ENCODE results near the gene STOML1.

Gene STOML1, protein sequence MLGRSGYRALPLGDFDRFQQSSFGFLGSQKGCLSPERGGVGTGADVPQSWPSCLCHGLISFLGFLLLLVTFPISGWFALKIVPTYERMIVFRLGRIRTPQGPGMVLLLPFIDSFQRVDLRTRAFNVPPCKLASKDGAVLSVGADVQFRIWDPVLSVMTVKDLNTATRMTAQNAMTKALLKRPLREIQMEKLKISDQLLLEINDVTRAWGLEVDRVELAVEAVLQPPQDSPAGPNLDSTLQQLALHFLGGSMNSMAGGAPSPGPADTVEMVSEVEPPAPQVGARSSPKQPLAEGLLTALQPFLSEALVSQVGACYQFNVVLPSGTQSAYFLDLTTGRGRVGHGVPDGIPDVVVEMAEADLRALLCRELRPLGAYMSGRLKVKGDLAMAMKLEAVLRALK

DNA sequence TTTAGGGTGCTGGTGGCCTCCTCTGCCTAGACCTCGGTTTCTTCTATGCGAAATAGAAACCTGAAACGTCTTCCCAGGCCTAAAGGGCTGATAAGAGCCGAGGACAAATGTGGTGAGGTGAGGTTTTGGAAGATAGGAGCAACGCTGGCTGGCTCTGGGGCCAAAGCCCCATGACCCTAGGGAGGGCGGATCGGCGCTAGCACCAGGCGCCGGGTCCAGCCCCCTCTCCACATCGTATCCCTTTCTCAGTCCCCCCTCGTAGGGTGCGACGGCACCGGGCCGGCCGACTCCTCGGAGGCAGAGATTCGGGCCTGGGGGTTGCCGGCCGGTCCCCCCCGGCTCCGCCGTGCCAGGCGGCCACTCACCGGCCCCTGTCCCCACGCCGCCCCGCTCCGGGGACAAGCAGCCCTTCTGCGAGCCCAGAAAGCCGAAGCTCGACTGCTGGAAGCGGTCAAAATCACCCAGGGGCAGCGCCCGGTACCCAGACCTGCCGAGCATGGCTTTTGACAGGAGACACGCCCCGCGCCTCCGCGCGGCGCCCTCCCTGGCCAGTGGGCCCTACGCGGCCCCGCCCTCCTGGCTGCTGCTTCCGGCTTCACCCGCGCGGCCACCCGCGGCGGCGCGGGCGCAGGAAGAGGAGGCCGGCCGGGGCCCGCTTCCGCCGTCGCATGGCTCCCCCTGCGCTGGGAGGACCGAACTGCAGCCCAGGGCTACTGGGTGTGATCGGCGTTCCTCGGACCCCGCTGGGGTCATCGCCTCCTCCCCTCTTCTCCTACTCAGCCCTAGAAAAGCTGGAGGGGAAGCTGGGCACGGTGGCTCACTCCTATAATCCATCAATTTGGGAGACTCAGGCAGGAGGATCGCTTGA is at the start of gene STOML1:
Gene STOML1, minus strand, starts transcription at position 570 of the 868 bp plus-strand sequence. Its CDS starts 72 bp downstream, at position 498.
- peak; percentile 95 for DNase-seq (ENCODE audit: low read depth, low spot score)

DNA sequence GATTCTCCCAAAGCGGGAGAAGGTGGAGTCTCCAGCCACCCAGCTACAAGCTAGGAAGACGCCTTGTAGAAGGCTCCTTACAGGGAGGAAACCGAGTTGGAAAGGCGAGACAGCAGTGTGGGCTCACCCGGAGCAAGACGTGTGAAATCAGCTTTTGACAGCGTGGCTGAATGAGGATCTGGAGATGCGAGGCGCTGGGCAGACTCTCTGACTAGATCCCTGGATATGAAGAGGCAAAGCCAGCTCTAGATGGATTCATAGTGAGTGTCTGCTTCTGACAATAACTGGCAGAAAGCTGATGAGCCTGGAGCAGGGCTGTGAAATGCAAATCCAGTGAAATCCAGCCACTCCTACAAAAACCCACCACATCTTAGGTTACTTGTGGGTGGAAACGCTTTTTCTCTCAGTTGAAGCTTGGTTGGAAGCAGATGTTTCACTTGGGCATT is 49.2 kb upstream of the STOML1 start:
- DNase-seq (ENCODE audit: low read depth, low spot score): no peak

DNA sequence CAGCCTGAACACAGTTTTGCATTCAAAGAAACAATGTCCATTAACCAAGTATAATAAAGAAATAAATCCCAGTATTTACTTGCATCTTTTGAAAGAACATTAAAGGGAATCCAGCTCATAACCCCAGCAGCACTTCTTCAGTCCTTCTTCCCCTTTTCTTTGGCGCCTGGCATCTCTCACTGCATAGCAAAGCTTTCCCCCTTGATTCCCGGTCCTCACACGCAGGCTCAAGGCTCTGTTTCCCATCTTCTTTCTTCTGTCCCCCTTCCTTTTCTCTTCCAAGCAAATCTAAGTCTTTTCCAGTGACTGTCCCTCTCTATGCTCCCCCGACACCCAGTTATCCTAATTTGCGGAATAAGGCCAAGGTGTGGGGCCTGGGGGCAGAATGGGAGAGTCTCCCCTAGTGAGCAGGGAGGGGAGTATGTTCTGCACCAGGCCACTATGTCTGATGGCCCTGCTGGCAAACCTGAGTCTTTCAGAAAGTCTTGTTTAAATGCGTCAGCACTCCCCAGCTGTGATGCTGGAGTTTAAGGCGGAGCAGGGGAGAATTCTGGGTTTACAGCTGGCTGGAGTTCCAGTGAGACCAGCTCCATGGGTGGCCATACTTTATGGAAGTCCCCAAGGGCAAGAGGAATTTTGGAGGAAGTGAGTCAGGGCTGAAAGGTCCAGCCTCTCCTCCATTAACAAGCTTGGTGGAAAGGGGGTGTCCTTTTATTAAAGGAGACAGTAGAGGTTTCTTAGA is 48.2 kb upstream of the STOML1 start:
- peak; percentile 75 for DNase-seq (ENCODE audit: low read depth, low spot score)

DNA sequence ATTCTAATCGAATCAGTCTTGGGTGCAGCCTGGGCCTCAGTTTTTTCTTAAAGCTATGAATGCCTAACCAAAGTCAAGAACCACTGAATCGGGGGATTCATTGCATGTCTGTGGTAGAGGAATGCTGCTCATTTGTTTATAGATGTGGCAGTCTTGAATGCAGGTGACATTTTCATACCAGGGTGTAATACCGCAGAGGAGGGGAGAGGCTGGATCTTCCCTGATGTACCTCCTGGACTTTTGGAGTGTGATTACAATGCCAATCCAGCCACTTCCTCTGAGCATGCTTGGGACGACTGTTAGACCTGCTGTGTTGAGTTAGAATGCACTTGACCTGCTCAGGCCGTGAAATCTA is 47.5 kb upstream of the STOML1 start:
- DNase-seq (ENCODE audit: low read depth, low spot score): no peak

GRCh38 chr15:74038707-74039655 is 46.9 kb upstream of the STOML1 start:
- no peak for DNase-seq (ENCODE audit: low read depth, low spot score)

- DNase-seq (ENCODE audit: low read depth, low spot score): no peak
Observed at GRCh38 chr15:74037171-74038117, 45.3 kb upstream of the STOML1 start.

- DNase-seq (ENCODE audit: low read depth, low spot score): peak; percentile 81
Observed at GRCh38 chr15:74036271-74037170, 44.4 kb upstream of the STOML1 start.

- no peak for DNase-seq (ENCODE audit: low read depth, low spot score)
Observed at GRCh38 chr15:74035121-74036017, 43.3 kb upstream of the STOML1 start.

DNA sequence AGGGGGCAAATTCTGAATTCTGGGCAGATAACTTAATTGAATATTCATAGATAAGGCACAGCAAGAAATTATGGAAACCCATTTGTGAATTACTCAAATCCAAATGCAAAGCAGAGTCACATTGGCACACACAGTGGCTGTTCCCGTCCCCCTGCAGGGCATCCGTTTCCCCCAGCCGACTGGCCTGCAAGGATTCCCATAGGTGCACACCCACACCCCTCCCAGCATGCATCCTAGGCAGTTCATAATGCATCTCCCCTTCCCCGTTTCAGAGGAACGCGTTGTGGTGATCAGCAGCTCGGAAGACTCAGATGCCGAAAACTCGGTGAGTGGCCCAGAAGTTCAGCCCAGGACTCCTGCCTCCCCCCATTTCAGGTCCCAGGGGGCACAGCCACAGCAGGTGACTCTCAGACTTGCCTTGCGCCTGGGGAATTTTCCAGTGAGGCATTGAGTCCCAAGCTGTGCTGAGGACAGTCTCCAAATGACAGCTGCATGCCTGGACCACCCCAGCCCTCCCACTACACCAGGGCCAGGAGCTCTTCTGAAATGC is 42.2 kb upstream of the STOML1 start:
- no peak for DNase-seq (ENCODE audit: low read depth, low spot score)

DNA sequence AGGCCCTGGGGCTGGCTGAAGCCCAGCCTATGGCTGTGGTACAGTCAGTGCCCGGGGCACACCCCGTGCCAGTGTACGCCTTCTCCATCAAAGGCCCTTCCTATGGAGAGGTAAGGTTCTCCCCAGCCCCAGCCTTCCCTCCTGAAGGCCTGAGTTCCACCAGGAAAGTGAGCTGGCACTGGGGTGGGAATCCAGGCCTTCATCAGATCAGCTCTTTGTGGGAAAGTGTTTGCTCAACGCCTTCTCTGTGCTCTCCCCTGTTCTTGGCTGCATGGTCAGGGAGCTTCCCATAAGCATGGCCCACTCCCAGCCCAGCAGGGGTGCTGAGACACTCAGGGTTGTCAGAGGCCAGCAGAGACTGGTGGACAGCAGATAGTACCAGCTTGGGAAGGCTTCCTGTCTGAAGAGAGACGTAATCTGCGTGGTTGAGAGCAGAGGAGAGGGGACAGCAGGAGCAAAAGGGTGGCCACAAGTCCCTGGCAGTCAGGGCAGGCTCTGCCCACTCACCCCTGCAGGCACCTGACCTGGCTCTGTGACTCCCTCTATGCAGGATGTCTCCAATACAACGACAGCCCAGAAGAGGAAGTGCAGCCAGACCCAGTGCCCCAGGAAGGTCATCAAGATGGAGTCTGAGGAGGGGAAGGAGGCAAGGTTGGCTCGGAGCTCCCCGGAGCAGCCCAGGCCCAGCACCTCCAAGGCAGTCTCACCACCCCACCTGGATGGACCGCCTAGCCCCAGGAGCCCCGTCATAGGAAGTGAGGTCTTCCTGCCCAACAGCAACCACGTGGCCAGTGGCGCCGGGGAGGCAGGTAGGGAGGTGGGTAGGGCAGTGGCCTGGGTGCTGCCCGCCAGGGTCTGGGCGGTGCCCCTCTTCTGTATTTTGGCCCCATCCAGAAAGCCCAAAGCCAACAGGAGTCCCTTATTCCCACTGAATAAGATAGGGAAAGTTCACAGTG is 40.8 kb upstream of the STOML1 start:
- DNase-seq (ENCODE audit: low read depth, low spot score): no peak

GRCh38 chr15:74032046-74032445 is 40.0 kb upstream of the STOML1 start:
- DNase-seq (ENCODE audit: low read depth, low spot score): no peak

DNA sequence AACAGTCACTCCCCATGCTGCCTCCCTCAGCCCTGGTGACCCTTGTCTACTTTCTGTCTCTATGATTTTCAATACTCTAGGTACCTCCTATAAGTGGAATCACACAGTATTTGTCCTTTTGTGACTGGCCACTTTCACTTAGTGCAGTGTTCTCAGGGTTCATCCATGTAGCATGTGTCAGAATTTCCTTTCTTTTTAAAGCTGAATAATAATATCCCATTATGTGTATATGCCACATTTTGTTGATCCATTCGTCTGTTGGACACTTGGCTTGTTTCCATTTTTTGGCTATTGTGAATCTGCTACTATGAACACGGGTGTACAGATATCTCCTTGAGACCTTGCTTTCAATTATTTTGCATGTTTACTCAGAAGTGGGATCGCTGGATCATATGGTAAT is 36.6 kb upstream of the STOML1 start:
- DNase-seq (ENCODE audit: low read depth, low spot score): no peak

- no peak for DNase-seq (ENCODE audit: low read depth, low spot score)
Observed at GRCh38 chr15:74027688-74028087, 35.6 kb upstream of the STOML1 start.

GRCh38 chr15:74025436-74025835 is 33.3 kb upstream of the STOML1 start:
- no peak for DNase-seq (ENCODE audit: low read depth, low spot score)

GRCh38 chr15:74024687-74025086 is 32.6 kb upstream of the STOML1 start:
- DNase-seq (ENCODE audit: low read depth, low spot score): no peak
